ENCODE results near the gene ARL6IP4.

The ARL6IP4 gene

DNA sequence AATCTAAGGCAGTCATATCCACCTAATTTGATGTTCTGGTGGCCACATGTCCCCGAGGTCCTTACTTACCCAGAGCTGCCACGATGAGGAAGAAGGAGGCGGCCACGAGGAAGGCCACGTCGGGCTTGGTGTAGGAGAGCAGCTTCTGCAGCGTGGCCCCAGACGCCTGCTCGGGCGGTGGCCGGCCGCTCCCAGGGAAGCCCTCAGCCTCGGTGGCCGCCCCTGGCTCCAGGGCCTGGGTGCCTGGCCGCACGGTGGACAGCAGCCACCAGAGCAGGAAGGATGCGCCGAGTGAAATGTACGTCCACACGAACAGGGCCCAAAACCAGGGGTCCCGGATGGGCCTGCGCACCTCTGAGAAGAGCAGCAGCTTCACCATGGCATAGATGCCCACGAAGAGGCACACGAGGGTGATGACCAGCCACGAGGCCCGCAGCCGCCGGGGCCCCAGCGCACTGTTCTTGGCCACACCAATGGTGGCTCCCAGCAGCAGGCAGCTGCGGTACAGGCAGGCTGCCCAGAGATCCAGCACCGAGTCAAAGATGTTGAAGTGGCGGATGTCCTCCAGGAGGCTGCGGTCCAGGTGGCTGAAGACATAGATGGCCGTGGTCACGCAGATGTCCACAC is 20.8 kb upstream of the ARL6IP4 start:
- DNase-seq = no peak

- no peak for DNase-seq
Measured at GRCh38 chr12:122960193-122960569, 20.3 kb upstream of the ARL6IP4 start.

GRCh38 chr12:122961531-122962329 is 18.8 kb upstream of the ARL6IP4 start:
- no peak for DNase-seq

- DNase-seq = no peak
Measured at GRCh38 chr12:122963941-122964265, 16.6 kb upstream of the ARL6IP4 start.

- no peak for DNase-seq
Measured at GRCh38 chr12:122964439-122965257, 15.8 kb upstream of the ARL6IP4 start.

GRCh38 chr12:122965321-122965751 is 15.1 kb upstream of the ARL6IP4 start:
- no peak for DNase-seq

GRCh38 chr12:122965851-122966742 is 14.4 kb upstream of the ARL6IP4 start, which contains the start of gene ABCB9:
ABCB9 (minus strand) TSS chr12:122966463; CDS start chr12:122960235, 6,228 bp downstream.
- DNase-seq = no peak

- DNase-seq = no peak
Measured at GRCh38 chr12:122966743-122967550, 13.5 kb upstream of the ARL6IP4 start.

DNA sequence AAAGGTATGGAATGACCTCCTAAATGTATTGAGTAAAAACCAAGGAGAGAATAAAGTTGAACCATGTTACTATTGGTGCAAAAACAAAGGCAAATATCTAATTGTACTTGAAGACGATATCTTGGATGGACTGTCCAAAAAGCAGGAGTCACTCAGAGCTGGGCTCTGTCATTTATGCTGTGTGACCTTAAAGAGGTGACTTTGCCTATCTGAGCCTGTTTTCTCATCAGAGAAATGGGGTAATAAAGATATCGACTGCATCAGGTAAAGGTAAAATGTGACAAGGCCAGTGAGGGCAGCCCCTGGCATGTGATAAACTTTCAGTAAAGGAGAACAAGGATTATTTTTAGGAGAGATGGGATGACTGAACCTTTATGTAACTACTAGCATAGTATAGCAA is 12.4 kb upstream of the ARL6IP4 start:
- no peak for DNase-seq

DNA sequence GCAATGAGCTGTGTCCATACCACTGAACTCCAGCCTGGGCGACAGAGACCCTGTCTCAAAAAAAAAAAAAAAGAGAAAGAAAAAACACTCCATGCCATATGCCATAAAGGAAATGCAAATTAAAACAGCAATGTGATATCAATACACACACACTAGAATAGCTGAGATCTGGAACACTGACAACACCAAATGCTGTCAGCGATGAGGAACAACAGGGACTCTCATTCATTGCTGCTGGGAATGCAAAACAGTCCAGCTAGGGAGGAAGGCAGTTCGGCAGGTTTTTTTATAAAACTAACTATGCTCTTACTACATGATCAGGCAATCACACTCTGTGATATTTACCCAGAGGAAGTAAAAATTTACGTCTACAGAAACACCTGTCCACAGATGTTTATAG is 10.8 kb upstream of the ARL6IP4 start:
- no peak for DNase-seq

- DNase-seq = no peak
Measured at GRCh38 chr12:122974274-122974891, 6.1 kb upstream of the ARL6IP4 start.

- no peak for DNase-seq
Measured at GRCh38 chr12:122974892-122975789, 5.3 kb upstream of the ARL6IP4 start, which contains the start of gene OGFOD2. OGFOD2 (plus strand) TSS chr12:122975244; CDS start chr12:122975252, 8 bp downstream.

- no peak for DNase-seq
Measured at GRCh38 chr12:122975790-122976647, 4.5 kb upstream of the ARL6IP4 start.

GRCh38 chr12:122976648-122976975 is 3.9 kb upstream of the ARL6IP4 start:
- no peak for DNase-seq

DNA sequence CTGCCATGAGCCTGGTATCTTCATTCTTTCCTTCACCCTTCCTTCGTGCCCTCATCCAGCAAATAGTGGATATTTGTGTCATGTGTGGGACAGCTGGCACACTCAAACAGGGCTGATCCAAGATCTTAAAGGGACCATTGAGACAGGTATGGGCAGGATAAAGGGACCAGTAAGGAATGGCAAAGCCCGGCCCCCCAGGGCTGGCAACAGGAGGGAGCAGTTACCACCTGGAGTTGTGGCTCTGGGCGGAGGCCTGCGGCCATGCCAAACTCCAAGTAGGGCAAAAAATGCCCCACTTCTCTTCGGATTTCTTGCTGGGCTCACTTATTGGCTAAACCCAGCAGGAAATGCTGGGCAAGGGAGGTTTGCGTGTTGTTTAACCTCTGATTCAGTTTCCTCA is 3.3 kb upstream of the ARL6IP4 start:
- DNase-seq = no peak

- no peak for DNase-seq
Measured at GRCh38 chr12:122977655-122978392, 2.7 kb upstream of the ARL6IP4 start.

DNA sequence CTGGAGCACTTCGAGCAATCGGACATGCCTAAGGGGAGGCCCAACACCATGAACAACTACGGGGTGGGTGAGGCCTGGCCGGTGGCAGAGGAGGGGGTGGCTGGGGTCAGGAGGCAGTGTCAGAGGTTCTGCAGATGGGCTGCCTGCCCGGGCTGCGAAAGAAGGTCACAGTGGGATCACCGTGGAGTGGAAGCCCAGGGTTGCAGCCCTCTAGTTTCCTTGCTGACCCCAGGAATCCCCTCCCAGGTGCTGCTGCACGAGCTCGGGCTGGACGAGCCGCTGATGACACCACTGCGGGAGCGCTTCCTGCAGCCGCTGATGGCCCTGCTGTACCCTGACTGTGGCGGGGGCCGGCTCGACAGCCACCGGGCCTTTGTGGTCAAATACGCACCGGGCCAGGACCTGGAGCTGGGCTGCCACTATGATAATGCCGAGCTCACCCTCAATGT is 1.9 kb upstream of the ARL6IP4 start:
- DNase-seq = no peak
